SK-N-SH (cell line): ENCODE measurements around the gene TTC27.

ENCODE experiments used
- CTCF ChIP-seq: fragments of 200-600 bp; sonication (generic); IDR thresholded peaks from 2 replicates; pipeline ENCODE4 v1.6.1; 2017; ENCODE audit warnings: antibody characterized with exemption, mild to moderate bottlenecking, moderate library complexity
- REST ChIP-seq: IDR thresholded peaks from 2 replicates; pipeline ENCODE4 v1.6.1; 2012; ENCODE audit warnings: mild to moderate bottlenecking, low read depth, low read length, moderate library complexity
- RFX5 ChIP-seq: IDR thresholded peaks from 2 replicates; pipeline ENCODE4 v1.6.1; 2012; ENCODE audit warnings: mild to moderate bottlenecking, improper control_type of control experiment, low read length
- SIN3A ChIP-seq: IDR thresholded peaks from 2 replicates; pipeline ENCODE4 v1.6.1; 2012; ENCODE audit warnings: low read depth, mild to moderate bottlenecking, low read length, moderate library complexity, borderline replicate concordance
- USF1 ChIP-seq: IDR thresholded peaks from 2 replicates; pipeline ENCODE4 v1.4.0; 2012; ENCODE audit warnings: low read depth, borderline replicate concordance
- YY1 ChIP-seq: IDR thresholded peaks from 2 replicates; pipeline ENCODE4 v1.4.0; 2012; ENCODE audit warnings: low read depth, mild to moderate bottlenecking

GRCh38 chr2:32719933-32720716, 92.3 kb downstream of the TTC27 start:
- TF ChIP-seq USF1 (no peak), REST (no peak), RFX5 (no peak), CTCF (no peak), YY1 (no peak), SIN3A (no peak)
